Inferior parietal cortex (tissue), 1 donor: ENCODE measurements around the gene WDFY4.

Source experiments
- DNase-seq: peaks from one replicate; pipeline ENCODE4 v3.0.0-alpha.2; 2016; ENCODE audit errors: extremely low spot score

WDFY4 gene

GRCh38 chr10:48771234-48771633, 86.6 kb downstream of the WDFY4 start:
- no peak for DNase-seq

GRCh38 chr10:48772059-48772458, 87.4 kb downstream of the WDFY4 start:
- DNase-seq = no peak

- DNase-seq = no peak
These were observed 88.9 kb downstream of the WDFY4 start for GRCh38 chr10:48773580-48773979.

GRCh38 chr10:48774416-48775205, 89.9 kb downstream of the WDFY4 start:
- no peak for DNase-seq

GRCh38 chr10:48775206-48775517, 90.5 kb downstream of the WDFY4 start:
- no peak for DNase-seq

- no peak for DNase-seq
These were observed 91.4 kb downstream of the WDFY4 start for GRCh38 chr10:48776005-48776522.

- DNase-seq = no peak
These were observed 91.9 kb downstream of the WDFY4 start for GRCh38 chr10:48776528-48776927.

- no peak for DNase-seq
These were observed 92.4 kb downstream of the WDFY4 start for GRCh38 chr10:48777110-48777509.

- no peak for DNase-seq
These were observed 93.7 kb downstream of the WDFY4 start for GRCh38 chr10:48778193-48778857.

GRCh38 chr10:48779077-48779476, 94.4 kb downstream of the WDFY4 start:
- DNase-seq = no peak

GRCh38 chr10:48779546-48780152, 95.0 kb downstream of the WDFY4 start:
- no peak for DNase-seq

GRCh38 chr10:48780341-48780740, 95.7 kb downstream of the WDFY4 start:
- no peak for DNase-seq

GRCh38 chr10:48782386-48782785, 97.7 kb downstream of the WDFY4 start:
- no peak for DNase-seq

GRCh38 chr10:48784031-48784430, 99.4 kb downstream of the WDFY4 start:
- no peak for DNase-seq

GRCh38 chr10:48785796-48786195, 101.1 kb downstream of the WDFY4 start:
- DNase-seq = no peak

GRCh38 chr10:48786606-48787282, 102.1 kb downstream of the WDFY4 start:
- no peak for DNase-seq

- DNase-seq = no peak
These were observed 103.9 kb downstream of the WDFY4 start for GRCh38 chr10:48788554-48788953.

GRCh38 chr10:48789486-48790456, 105.1 kb downstream of the WDFY4 start:
- DNase-seq = no peak

- no peak for DNase-seq
These were observed 105.9 kb downstream of the WDFY4 start for GRCh38 chr10:48790457-48791044.

GRCh38 chr10:48791267-48791928, 106.7 kb downstream of the WDFY4 start:
- DNase-seq = no peak
